H9 (cell line): ENCODE measurements around the gene DDX53. TPM values are rescaled to one million over a fixed set of nuclear protein-coding genes. Genes with fewer than 3 reads are reported as not detected.

Source experiments
- DNase-seq: peaks from one replicate; pipeline ENCODE4 v3.0.0-alpha.2; 2017
- H2AFZ ChIP-seq: one replicate; pipeline ENCODE4 v1.6.1; 2013; ENCODE audit warnings: mild to moderate bottlenecking, low read length, control low read depth, moderate library complexity
- H2AK5ac ChIP-seq: 2 replicates; pipeline ENCODE4 v1.6.1; 2013; ENCODE audit warnings: low read length, control low read depth, mixed read lengths; ENCODE audit not compliant: insufficient read length
- H2BK120ac ChIP-seq: one replicate; pipeline ENCODE4 v1.6.1; 2013; ENCODE audit warnings: low read depth, mild to moderate bottlenecking, low read length, control low read depth, inconsistent platforms; ENCODE audit not compliant: poor library complexity, severe bottlenecking
- H2BK12ac ChIP-seq: 2 replicates; pipeline ENCODE4 v1.6.1; 2013; ENCODE audit warnings: low read length, control low read depth, mixed read lengths, low read depth; ENCODE audit not compliant: insufficient read length
- H2BK15ac ChIP-seq: 2 replicates; pipeline ENCODE4 v1.6.1; 2013; ENCODE audit warnings: low read depth, low read length, control low read depth
- H2BK20ac ChIP-seq: one replicate; pipeline ENCODE4 v1.6.1; 2013; ENCODE audit warnings: low read depth, mild to moderate bottlenecking, low read length, control low read depth, inconsistent platforms; ENCODE audit not compliant: poor library complexity, severe bottlenecking
- H2BK5ac ChIP-seq: 2 replicates; pipeline ENCODE4 v1.6.1; 2013; ENCODE audit warnings: low read length, control low read depth, mixed read lengths; ENCODE audit not compliant: insufficient read length
- H3K14ac ChIP-seq: 2 replicates; pipeline ENCODE4 v1.6.1; 2013; ENCODE audit warnings: low read length, control low read depth; ENCODE audit not compliant: insufficient read depth
- H3K18ac ChIP-seq: 2 replicates; pipeline ENCODE4 v1.6.1; 2013; ENCODE audit warnings: low read depth, mild to moderate bottlenecking, mixed read lengths, low read length, control low read depth; ENCODE audit not compliant: insufficient read length
- H3K23ac ChIP-seq: 2 replicates; pipeline ENCODE4 v1.6.1; 2013; ENCODE audit warnings: low read length, control low read depth, mixed read lengths, low read depth; ENCODE audit not compliant: insufficient read length
- H3K23me2 ChIP-seq: 2 replicates; pipeline ENCODE4 v1.6.1; 2013; ENCODE audit warnings: low read depth, mild to moderate bottlenecking, mixed read lengths, low read length, control low read depth; ENCODE audit not compliant: insufficient read length, poor library complexity, severe bottlenecking
- H3K27ac ChIP-seq: 2 replicates; pipeline ENCODE4 v1.5.1; 2013; ENCODE audit warnings: low read length, control low read depth, mixed read lengths, low read depth; ENCODE audit not compliant: insufficient read length
- H3K27me3 ChIP-seq: 2 replicates; pipeline ENCODE4 v1.6.1; 2013; ENCODE audit warnings: low read length, control low read depth, inconsistent platforms; ENCODE audit not compliant: insufficient read depth
- H3K4ac ChIP-seq: 2 replicates; pipeline ENCODE4 v1.6.1; 2013; ENCODE audit warnings: low read depth, mild to moderate bottlenecking, control low read depth, inconsistent platforms, low read length, moderate library complexity
- H3K4me1 ChIP-seq: 2 replicates; pipeline ENCODE4 v1.6.1; 2013; ENCODE audit warnings: low read length, control low read depth, inconsistent platforms; ENCODE audit not compliant: insufficient read depth
- H3K4me2 ChIP-seq: 2 replicates; pipeline ENCODE4 v1.6.1; 2013; ENCODE audit warnings: low read length, control low read depth, mixed read lengths; ENCODE audit not compliant: insufficient read length, insufficient read depth
- H3K56ac ChIP-seq: 2 replicates; pipeline ENCODE4 v1.6.1; 2013; ENCODE audit warnings: low read depth, mild to moderate bottlenecking, mixed read lengths, low read length, control low read depth; ENCODE audit not compliant: insufficient read length
- H3K79me1 ChIP-seq: 2 replicates; pipeline ENCODE4 v1.6.1; 2013; ENCODE audit warnings: low read depth, mild to moderate bottlenecking, moderate library complexity, low read length, control low read depth, inconsistent platforms; ENCODE audit not compliant: insufficient read depth, poor library complexity, severe bottlenecking
- H3K79me2 ChIP-seq: 2 replicates; pipeline ENCODE4 v1.6.1; 2013; ENCODE audit warnings: low read length, control low read depth, inconsistent platforms; ENCODE audit not compliant: insufficient read depth
- H3K9ac ChIP-seq: 2 replicates; pipeline ENCODE4 v1.6.1; 2013; ENCODE audit warnings: low read length, control low read depth, mixed read lengths; ENCODE audit not compliant: insufficient read length; ENCODE audit errors: extremely low read depth
- H3K9me3 ChIP-seq: one replicate; pipeline ENCODE4 v1.6.1; 2013; ENCODE audit warnings: low read depth, low read length, inconsistent platforms; ENCODE audit not compliant: control insufficient read depth
- H3T11ph ChIP-seq: one replicate; pipeline ENCODE4 v1.6.1; 2013; ENCODE audit warnings: mild to moderate bottlenecking, low read length, control low read depth, inconsistent platforms
- H4K20me1 ChIP-seq: one replicate; pipeline ENCODE4 v1.6.1; 2013; ENCODE audit not compliant: control insufficient read depth, insufficient read length, insufficient read depth
- H4K5ac ChIP-seq: 2 replicates; pipeline ENCODE4 v1.6.1; 2013; ENCODE audit warnings: low read depth, mild to moderate bottlenecking, mixed read lengths, low read length, control low read depth; ENCODE audit not compliant: insufficient read length
- H4K8ac ChIP-seq: replicated peaks from 2 replicates; pipeline ENCODE4 v1.6.1; 2013; ENCODE audit warnings: low read length, control low read depth, mixed read lengths, low read depth; ENCODE audit not compliant: insufficient read length
- H4K91ac ChIP-seq: 2 replicates; pipeline ENCODE4 v1.6.1; 2013; ENCODE audit warnings: low read depth, mild to moderate bottlenecking, moderate library complexity, mixed read lengths, low read length, control low read depth; ENCODE audit not compliant: insufficient read length
- H3K27ac Mint-ChIP-seq, 3 experiments: 2 replicates in 2 of 3; 3 replicates in 1 of 3; pipeline ENCODE4 v1.8.0; 2020 to 2021; ENCODE audit warnings: mixed read lengths in 3 of 3, mild to moderate bottlenecking in 1 of 3, moderate library complexity in 1 of 3
- H3K27me3 Mint-ChIP-seq: 2 replicates; pipeline ENCODE4 v1.8.0; 2021; ENCODE audit warnings: low read depth, mild to moderate bottlenecking, moderate library complexity, mixed read lengths
- H3K36me3 Mint-ChIP-seq, 3 experiments: 2 replicates in 2 of 3; 3 replicates in 1 of 3; pipeline ENCODE4 v1.8.0; 2020 to 2021; ENCODE audit warnings: low read depth in 3 of 3, mixed read lengths in 3 of 3; ENCODE audit not compliant: insufficient read depth in 1 of 3
- H3K4me1 Mint-ChIP-seq, 2 experiments: 2 replicates each; pipeline ENCODE4 v1.8.0; 2020; ENCODE audit warnings: mixed read lengths in 2 of 2
- H3K4me3 Mint-ChIP-seq, 2 experiments: 2 replicates in 1 of 2; 3 replicates in 1 of 2; pipeline ENCODE4 v1.8.0; 2020 to 2021; ENCODE audit warnings: mild to moderate bottlenecking in 2 of 2, mixed read lengths in 2 of 2, moderate library complexity in 1 of 2
- H3K9me3 Mint-ChIP-seq, 2 experiments: 2 replicates in 1 of 2; 3 replicates in 1 of 2; pipeline ENCODE4 v1.8.0; 2020; ENCODE audit warnings: mild to moderate bottlenecking in 2 of 2, mixed read lengths in 2 of 2, moderate library complexity in 1 of 2
- WGBS: extraction: QIAGEN DNeasy Blood & Tissue Kit; methylation state at CpG from one replicate; pipeline ENCODE4 v1.1.7; 2013; ENCODE audit warnings: missing lambda C conversion rate, low lambda C conversion rate, mixed read lengths; ENCODE audit not compliant: insufficient read length; ENCODE audit errors: extremely low coverage; 5-methylcytosine and 5-hydroxymethylcytosine counted together
- total RNA-seq: library from RNA; stranded (reverse); gene quantifications from 2 replicates; pipeline ENCODE4 v1.2.1, GENCODE V29; 2021
- TF ChIP-seq, protein P1 (sequence below): fragments of 200-600 bp; sonication (generic); conservative IDR thresholded peaks from 3 replicates; pipeline ENCODE4 v1.8.0; 2021; ENCODE audit warnings: antibody characterized with exemption, mild to moderate bottlenecking

The DDX53 gene
- total RNA-seq, 1 experiment from 2014 or later = not detected

DNA sequence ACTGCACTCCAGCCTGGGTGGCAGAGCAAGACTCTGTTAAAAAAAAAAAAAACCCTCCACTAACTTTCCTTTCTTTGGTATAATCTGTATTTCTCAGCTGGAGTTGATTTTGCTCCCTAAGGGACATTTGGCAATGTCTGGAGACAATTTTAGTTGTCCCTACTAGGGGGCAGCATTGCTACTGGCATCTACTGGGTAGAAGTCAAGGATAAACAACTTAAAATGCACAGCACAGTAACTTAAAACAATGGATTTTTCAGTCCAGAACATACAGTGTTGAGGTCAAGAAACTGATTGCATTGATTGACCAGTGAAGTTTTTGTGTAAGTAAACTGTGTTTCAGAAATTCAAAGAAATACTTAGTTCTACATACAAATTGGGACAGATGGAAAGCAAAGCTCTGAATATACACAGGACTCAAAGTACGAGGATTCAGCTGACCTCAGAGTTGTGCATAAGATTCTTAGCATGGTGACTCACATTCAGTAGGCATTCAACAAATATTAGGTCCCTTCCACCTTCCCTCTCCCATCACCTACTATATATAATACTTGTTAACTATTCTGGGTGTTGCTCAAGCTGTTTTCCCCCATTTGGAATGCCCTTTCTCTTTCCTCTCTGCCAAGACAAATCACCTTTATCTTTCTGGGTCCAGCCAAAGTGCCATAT, 8.8 kb downstream of the DDX53 start:
- no peak overlapping the region for H4K91ac ChIP-seq
- no peak overlapping the region for H3K9ac ChIP-seq
- Mint-ChIP-seq H3K27me3 (no peaks in the 10 kb centered on the region), H3K27ac (no peak overlapping the region), H3K9me3 (peaks cover 3 to 30% of the 10 kb centered on the region in 2 experiments), H3K4me1 (peaks cover 1 to 2% of the 10 kb centered on the region in 2 experiments; a peak in 1 of 4 replicates), H3K4me3 (no peak overlapping the region), H3K36me3 (no peaks in the 10 kb centered on the region)
- TF ChIP-seq, protein P1, sequence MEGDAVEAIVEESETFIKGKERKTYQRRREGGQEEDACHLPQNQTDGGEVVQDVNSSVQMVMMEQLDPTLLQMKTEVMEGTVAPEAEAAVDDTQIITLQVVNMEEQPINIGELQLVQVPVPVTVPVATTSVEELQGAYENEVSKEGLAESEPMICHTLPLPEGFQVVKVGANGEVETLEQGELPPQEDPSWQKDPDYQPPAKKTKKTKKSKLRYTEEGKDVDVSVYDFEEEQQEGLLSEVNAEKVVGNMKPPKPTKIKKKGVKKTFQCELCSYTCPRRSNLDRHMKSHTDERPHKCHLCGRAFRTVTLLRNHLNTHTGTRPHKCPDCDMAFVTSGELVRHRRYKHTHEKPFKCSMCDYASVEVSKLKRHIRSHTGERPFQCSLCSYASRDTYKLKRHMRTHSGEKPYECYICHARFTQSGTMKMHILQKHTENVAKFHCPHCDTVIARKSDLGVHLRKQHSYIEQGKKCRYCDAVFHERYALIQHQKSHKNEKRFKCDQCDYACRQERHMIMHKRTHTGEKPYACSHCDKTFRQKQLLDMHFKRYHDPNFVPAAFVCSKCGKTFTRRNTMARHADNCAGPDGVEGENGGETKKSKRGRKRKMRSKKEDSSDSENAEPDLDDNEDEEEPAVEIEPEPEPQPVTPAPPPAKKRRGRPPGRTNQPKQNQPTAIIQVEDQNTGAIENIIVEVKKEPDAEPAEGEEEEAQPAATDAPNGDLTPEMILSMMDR = peak; percentile 81
- no peaks in the 10 kb centered on the region for H3K27me3 ChIP-seq
- H3K14ac ChIP-seq = no peak overlapping the region
- H4K20me1 ChIP-seq = no peaks in the 10 kb centered on the region
- H2BK15ac ChIP-seq = no peak overlapping the region
- H3K4me2 ChIP-seq = no peak overlapping the region
- H3K79me2 ChIP-seq = no peaks in the 10 kb centered on the region
- H3K23ac ChIP-seq = no peak overlapping the region
- H3K23me2 ChIP-seq = no peaks in the 10 kb centered on the region
- H3T11ph ChIP-seq = no peak overlapping the region
- H3K4ac ChIP-seq = no peak overlapping the region
- no peaks in the 10 kb centered on the region for H3K9me3 ChIP-seq
- H4K5ac ChIP-seq = no peak overlapping the region
- H2BK120ac ChIP-seq = no peak overlapping the region
- no peak overlapping the region for H2BK12ac ChIP-seq
- no peaks in the 10 kb centered on the region for H3K4me1 ChIP-seq
- H2AFZ ChIP-seq = no peak overlapping the region
- no peaks in the 10 kb centered on the region for H3K79me1 ChIP-seq
- no peak overlapping the region for H2BK20ac ChIP-seq
- H3K56ac ChIP-seq = no peak overlapping the region
- no peak overlapping the region for H2AK5ac ChIP-seq
- no peak overlapping the region for H3K27ac ChIP-seq
- H2BK5ac ChIP-seq = no peak overlapping the region
- DNase-seq = no peak
- no peak overlapping the region for H4K8ac ChIP-seq
- no peak overlapping the region for H3K18ac ChIP-seq
- no CpG with 5 or more reads among the region's 1 CpG for WGBS
